Activated effector memory CD4-positive, alpha-beta T cell treated with anti-CD3 and anti-CD28 coated beads, Interleukin-2, amount 50 U/mL, for 16 hours (primary cell): ENCODE data around the gene CUEDC1.
"Not testable (repeated sequence)": the region's sequence is repeated elsewhere in the genome, so short reads cannot be mapped to it uniquely, and the experiment has no call there.

Experiments used
- DNase-seq: peaks from one replicate; pipeline ENCODE4 v3.0.0-alpha.2; 2020

Gene CUEDC1

DNA sequence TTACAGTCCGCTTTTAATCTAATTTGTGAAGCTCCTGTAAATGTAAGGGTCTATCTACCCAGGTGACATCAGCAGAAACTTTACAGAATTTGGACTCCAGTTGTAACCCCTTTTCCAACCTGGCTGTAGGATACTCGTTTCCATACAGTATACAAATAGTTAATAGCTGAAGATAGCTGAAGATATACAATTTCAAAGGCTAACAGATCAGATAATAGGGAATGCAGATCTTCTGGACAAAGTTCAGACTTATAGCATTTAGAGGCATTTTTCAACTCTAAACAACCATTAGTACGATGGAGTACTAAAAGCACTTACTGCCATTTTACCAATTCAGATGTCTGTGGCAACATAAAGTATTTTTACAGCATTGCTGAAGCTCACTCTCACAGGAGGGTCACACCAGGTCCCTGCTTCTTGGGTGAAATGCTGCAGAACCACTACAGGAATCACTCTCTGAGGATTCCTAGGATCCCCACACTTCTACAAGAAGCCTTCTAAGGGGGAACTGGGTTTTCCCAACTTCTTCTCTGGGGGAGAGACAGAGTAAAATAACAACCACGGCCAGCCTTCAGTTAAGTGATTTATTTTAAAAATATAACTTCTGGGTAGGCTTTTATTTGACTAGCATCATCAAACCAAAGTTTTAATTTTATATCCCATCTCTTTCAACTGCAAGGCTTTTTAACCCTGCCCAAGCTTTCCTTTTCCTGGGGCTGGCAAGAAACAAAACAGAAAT, 29.9 kb upstream of the CUEDC1 start:
- no peak for DNase-seq

DNA sequence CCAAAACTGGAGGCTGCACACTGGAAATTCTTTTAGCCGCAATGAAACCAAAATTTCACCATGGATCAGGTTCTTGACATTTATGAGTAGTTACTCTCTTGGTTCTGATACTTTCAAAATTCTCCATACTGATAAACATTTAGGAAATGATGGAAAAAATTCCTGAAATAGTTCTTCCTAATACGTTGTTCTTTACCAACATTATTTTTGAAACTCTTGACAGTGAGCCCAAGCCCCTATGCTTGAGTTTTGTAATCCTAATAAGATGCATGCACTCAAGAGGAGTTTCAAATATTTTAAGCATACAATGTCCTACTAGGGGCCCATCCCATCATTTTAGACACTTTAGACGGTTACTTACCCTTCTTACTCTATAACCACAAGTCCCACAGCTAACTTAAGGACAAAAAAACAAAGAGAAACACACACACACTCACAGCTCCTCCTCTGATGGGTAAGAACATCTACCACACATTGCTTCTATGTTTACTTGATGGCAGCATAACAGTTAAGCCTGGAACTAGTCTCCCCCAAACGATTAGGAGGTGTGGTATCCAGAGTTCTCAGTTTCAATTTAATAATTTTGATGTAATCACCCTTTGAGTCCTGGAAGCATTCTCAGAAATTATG, 29.2 kb upstream of the CUEDC1 start:
- DNase-seq = no peak

DNA sequence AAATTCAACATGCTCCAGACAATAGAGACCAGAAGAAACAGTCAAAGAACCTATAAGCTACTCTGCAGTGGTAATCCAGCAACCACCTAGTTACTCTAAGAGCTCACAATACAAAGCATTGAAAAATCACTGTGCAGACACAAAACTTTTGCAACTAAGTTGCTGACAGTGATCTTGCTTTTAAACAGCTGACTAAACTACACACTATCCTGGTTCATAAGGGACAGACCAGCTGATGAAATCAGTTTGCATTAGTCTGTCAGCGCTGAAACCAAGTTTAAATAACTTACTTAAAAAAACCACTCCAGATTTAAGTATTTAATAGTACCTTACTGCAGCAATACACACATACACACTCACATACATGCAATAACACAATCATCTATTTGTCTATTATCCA, 28.2 kb upstream of the CUEDC1 start:
- DNase-seq = no peak

DNA sequence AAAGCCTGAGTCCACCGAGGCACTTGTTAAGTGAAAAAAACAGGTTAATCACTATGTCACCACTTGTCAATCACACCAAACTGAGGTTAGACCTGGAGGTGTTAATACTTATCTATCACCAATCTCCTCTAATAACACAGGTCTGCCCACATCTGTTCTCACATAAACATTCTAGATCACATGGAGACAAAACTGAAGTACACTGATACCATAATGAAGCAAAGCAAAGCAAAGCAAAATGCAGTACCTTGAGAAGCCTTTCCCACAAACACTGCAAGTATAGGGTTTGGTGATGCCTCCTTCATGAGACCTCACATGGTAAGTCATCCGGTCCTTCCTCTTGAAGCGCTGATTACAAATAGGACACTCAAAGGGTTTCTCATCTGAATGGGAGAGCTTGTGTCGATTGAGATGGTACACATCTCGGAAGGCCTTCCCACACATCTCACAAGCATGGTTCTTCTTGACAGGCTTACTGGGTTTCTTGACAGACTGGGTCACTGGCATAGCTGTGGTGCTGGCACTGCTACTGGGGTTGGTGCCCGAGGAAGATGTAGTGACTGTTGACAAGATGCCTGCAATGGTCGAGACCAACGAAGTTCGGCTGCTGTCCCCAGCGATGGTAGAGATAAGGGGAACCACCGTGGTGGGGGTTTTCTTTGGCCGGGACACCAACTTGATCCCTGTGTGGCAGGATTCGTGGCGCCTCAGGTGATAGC, 27.4 kb upstream of the CUEDC1 start:
- no peak for DNase-seq

DNA sequence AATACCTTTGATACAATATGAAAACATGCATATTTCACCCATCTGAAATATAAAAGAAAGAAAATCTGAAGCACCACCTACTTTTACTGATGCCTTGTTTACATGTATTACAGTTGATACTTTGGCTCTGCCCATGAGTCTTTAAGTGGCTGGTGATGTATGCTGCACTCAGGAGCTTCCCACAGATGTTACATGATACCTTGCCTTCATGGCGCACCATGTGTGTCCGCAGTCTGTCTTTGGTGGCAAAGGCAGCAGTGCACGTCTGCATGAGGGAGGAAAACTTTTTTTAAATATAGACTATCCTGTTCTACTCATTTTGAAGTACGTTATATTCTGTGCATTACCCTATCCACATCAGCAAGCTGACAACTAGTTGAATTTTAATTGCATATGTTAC, 25.3 kb upstream of the CUEDC1 start:
- no peak for DNase-seq

DNA sequence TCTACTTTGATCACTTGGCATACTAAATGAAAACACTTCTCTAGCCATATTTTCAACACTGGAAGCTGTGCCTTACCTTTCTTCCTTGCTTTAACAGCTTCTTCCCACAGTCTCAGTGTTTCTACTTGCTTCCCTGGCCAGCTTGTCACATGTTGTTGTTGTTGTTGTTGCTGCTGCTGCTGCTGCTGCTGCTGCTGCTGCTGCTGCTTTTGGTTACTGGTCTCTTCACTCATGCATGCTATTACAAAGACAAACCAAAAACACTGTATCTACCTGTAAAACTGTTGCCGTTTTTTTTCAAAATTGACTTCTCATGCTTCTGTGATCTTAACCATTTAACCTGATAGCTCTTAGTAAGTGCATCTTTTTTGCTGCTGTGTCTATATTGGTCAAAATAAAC, 23.9 kb upstream of the CUEDC1 start:
- DNase-seq = no peak

DNA sequence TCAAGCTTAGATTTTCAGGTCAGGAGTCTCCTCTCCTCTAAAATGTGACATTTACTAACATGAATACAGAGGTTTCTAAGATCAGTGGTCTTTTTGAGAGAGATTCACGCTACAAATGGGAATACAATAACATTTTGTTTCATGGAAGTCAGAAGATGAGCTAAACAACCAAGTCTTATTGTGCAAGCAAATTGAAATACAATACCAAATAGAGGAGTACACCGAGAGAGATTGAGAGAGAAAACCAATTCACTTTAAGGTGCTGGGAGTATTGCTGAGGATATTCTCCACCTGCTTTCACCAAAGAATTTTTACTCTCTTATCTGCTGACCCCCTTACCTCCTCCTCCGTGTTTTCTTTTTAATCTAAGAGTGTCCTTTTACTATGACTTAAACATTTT, 21.4 kb upstream of the CUEDC1 start:
- DNase-seq = no peak

DNA sequence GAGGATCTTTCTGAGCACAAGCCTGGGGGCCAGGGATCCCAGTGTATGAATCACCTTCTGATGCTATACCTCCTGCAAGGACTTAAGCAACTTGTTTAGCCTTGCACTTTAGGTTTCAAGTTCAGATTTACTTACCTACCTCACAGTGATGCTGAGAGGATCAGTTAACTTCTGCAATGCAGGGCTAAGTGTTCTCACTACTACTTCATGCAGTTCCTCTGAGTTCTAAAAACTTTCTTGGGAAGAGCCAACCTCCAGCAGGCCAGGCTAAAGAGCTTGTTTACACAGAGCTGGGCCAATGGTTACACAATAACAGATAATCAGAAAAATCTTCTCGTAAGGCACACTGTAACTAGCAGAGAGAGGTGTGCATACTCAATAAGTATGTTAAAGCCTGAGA, 19.8 kb upstream of the CUEDC1 start:
- DNase-seq = no peak

DNA sequence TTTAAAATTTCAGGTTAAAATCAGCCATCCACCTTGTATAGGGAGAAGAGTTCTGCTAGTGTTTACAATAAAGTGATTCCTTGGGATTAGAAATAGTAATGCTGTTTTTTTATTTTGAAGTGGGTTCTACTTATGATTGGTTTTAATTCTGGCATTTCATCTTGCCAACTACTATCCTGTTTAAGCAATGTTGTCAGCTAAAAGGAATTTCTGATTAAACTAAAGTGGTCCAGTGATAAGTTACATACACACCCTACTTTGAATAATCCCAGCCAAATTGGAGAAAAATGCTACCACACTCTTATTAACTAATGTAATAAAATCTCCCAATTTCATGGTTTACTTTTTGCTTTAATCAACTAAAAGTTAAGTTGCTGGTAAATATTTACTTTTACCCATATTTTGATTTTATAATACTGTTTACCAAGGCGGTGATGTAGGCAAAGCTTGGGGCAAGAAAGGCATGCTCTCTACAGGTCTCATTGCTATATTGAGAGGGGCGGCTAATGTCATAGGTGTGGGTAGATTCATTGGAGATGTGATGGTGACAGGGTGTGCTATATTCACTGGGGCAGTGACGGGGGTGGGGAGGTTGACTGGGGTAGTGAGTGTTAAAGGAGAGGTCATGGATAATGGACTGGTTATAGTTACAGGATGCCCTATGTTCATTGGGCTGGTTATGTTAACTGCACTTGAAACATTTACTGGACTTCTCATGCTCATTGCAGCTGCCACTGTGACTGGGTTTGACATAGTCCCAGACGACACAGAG, 19.0 kb upstream of the CUEDC1 start:
- DNase-seq = not testable (repeated sequence)

DNA sequence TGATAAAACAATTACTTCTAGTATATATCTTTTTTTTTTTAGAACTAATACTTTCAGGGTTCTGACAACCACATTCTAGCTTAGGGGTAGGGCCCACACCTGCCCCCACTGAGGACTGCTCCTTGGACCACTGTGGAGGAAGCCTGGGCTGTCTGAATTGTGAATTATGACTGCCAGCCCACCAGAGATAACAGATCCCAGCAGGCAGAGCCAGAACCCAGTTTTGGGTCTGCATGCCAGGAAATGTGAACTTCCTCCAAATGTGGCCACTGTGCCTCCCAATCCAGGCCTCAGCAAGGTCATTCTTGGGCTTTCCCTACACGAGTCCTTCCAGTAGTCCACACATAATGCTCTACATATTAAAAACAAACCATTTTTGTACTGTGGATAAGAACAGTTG, 16.9 kb upstream of the CUEDC1 start:
- DNase-seq = no peak

DNA sequence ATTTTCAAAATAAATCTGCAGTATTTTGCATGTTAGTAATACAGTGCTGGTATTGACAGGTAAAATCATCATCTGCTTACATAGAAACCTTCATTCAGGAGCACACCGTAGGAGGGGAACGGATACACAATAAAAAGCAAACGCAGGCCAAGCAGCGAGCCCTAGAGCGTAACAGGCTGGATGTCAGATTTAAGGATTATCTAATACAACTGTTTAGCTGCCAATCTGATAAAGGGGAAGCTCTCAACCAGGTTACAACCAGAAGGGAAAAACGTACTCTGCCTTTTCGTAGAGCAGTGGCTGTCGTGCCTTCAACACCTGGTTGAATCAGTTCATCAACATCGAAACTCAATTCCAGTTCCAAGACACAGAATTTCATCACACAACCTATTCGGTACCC, 16.4 kb upstream of the CUEDC1 start:
- DNase-seq = no peak

DNA sequence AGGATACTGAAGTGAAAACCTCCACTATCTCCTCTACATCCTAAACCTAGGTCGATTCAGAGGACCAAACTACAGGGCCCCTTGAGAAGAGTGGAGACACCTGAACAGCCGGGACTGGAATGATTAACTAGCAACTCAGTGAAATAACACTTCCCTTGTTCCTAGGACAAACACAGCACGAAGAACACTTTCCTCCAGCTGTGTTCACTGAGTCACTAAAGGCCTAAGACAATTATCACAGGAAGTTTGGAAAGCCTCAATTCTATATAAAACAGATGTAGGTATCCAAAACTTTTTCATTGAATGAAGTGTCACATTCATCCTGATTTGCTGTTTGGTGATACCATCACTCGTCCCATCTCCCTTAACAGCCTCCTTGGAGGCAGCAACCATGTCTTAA, 15.5 kb upstream of the CUEDC1 start:
- DNase-seq = no peak

DNA sequence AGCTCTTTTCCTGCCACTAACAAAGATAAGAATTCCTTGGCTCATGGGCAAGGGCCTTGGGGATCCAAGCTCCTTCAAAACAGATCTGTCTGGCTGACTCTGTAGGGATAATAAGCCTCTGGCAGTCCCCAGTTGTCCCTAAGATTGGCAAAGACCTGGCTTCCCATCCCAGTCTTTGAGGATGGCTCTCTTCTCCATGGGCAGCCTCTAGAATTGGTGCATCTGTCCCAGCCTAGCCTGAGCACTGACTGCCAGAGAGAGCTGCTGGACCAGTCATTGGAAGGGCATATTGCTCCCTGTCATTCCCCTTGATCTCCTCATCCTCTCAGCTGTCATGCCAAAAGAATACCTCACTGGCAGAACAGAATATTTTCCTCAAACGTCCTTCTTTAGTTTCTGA, 13.2 kb upstream of the CUEDC1 start:
- DNase-seq = no peak

DNA sequence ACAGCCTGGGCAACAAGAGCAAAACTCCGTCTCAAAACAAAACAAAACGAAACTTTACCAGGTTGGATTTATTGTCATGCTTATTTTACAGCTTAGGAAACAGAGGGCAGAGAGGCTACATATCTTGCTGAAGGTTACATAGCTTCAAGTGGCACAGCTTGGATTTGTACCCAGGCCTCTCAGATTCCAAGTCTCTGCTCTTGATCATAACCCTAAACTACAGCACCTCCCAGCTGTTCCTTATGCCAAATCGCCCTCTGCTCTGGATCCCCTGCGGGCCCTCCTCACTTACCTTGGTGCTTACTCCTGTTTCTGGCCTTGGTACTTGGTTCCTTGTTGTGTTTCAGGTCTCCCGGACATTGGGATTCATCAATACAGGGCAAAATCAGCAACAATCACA, 11.7 kb upstream of the CUEDC1 start:
- no peak for DNase-seq

DNA sequence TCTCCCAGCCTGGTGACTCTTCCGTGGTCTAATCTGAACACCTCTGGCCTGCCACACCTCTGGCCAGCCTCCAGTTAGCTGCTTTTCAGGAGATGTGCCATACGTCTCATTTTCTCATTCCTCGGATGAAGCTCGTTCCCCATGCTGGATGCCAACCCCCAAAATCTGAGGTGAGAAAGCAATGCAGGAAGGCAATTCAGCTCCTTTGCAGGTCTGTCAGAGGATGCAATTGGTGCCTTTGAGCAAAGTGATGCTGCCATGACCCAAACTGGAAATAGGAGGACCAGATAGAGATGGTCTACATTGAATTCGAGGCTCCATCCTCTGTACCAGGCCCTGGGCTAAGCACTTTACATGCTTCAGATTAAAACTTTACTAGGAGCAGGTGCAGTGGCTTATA, 11.0 kb upstream of the CUEDC1 start:
- no peak for DNase-seq

DNA sequence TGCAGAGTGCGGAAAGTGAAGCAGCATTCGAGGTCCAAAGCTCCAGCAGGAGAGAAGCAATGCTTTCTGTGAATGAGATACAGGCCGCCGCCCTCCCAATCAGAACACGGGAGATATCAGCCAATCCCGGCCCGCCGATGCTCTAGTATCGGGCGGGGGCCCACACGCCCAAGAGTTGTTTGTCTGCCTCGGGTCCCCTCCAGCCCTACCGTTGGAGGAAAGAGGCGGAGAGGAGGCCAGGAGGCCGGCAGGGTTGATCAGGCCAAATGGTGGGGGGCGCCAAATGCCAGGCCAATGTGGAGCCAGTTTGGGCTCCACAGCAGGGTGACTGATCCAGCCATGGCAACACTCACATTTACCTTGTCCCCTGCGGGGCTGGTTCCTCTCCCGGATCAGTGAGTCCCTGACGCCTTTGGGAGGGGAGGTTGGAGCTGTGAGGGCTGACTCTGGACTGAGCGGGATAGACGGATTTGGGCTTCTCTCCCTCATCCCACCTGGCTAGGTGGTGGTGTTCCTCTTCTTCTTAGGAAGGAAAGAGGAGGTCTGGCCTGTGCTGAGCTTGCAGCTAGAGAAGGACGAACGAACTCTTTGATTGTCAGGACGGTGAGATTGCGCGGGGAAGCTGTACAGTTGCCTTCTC, 10.4 kb upstream of the CUEDC1 start:
- DNase-seq = no peak

DNA sequence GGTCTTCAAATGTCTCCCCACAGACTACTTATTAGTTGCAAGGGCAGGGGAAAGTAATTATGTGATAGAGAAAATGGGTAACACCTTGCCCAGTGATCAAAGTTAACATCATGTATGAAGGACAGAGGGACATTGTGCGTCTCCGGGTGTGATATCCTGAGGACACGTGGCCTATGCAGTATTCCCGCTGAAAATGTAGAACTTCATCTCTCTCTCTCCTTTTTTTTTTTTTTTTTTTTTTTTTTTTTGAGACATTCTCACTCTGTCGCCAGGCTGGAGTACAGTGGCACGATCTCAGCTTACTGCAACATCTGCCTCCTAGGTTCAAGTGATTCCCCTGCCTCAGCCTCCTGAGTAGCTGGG, 7.9 kb upstream of the CUEDC1 start:
- no peak for DNase-seq

DNA sequence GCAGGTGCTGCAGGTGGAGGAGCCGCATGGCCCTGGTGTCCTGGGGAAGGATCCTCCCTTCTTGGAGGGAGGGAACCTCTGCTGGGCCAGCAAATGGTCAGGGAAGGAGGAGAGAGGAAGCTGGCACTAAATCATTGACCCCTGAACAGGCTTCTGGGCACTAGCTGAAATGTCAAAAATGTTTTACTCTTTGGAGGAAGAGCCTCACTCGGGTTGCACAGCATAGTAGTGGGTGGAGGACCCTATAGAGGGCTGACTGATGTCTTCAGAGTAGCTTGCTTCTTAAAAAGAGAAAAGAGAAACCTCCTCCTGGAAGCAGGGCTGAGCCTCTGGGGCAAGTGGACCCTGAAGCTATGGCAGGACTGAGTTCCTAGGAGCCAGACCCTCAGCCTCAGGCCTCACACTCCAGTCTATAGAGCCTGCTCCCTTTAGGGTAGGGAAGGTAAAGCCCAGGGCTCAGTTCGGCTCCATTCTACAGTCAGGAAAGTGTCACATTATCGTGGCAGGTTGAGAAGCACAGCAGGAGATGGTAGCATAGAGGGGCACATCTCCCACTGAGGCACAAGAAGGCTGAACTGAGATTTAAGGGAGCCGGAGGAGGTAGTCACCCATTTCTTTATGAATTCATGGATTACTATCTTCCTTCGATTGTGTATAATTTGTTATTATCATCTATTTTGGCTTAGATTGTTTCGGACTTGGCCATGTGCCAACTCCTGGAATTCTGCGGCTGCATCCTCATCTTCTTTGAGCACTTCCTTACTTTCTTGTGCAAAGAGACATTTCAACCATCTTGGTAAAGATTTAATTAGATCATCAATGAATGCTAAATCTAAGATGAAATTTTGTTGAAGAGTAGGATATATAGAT, 7.3 kb upstream of the CUEDC1 start:
- DNase-seq = no peak

DNA sequence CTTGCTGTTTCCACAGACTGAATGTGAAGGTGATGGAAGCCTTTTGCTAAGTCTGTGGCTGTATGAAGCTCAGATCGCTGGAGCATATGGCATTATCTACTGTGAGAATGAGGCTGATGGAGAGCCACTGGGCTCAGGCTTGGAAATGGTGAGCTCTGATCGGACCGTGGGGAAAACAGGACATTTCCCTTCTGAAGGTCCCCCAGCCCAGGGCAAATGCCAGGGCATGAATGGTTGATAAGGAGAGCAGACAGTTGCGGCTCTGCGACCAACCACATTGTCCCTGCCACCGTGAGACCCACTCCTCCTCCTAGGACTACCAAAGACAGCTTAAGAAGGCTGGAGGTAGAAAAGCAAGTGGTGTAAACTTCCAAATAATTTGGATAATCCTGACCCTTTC, 4.7 kb upstream of the CUEDC1 start:
- no peak for DNase-seq

DNA sequence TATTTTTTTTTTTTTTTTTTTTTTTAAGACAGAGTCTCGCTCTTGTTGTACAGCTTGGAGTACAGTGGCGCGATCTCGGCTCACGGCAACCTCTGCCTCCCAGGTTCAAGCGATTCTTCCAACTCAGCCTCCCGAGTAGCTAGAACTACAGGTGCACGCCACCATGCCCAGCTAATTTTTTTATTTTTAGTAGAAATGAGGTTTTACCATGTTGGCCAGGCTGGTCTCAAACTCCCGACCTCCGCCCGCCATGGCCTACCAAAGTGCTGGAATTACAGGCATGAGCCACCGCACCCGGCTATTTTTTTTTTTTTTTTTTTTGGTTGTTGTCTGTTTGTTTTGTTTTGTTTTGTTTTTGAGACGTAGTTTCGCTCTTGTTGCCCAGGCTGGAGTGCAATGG, 3.2 kb upstream of the CUEDC1 start:
- DNase-seq = peak; percentile 21

DNA sequence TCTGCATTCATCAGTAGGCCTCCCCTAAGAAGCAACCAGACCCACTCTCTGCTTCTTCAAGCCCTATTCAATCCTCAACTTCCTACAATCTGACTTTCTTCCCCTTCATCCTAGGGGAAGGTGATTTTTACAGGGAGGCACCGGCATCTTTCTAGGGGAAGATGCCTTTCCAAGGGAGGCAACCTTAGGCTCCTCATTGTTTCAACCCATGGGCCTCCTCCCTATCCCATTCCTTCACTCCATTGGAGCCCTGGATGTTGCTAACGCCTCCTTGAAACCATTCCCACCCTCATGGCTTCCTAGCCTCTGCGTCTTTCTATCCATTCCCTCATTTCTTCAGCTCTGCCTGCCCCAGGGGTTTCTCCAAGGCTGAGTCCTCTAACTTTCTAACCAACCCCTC, 2.7 kb upstream of the CUEDC1 start:
- DNase-seq = no peak
